ENCODE data around the gene CAMK2D.

DNA sequence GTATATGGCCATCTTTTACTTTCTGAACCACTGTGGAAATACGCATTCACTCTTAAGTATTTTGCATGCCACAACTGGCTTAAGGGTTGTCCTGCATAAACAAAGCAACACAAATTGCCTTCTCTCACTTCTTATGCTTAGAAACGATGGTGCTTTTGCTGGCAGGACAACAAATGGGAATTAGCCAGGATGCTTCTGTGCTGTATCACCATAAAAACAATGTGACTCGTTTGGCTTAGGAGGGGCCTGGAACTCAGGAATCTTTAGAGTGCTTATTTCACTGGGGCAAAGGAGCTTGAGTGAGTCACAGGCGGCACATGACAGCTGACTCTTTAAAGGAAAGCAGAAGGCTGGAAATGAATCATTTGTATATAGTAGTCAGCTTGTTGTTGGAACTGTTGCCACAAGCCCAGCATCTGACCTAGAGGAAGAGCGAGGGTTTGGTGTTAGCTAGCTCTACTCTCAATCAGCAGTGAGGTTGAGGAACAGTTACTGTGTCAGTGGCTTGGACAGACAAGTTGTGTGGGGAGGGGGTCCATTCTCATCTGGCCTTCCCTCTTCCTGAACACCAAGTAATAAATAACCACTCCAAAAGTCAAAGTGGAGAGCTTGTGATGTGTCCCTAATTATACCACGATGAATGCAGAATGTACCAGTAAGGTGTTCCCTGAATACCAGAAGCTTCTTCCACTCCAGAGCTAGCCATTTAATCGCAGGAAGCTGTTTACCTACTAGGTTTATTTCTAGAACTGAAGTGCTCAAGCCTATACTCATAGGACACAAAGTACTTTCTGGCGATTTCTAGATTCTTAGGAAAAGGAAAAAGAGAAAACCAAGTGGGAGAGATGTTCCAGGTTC, 293.1 kb downstream of the CAMK2D start:
- TF ChIP-seq CTCF (IDR thresholded peaks at IDR 0.05; ENCODE audit: borderline replicate concordance, extremely low read depth, low read length, poor library complexity, severe bottlenecking) (no peak), EZH2 (IDR thresholded peaks at IDR 0.05; ENCODE audit: borderline replicate concordance, low read depth, low read length, severe bottlenecking) (no peak)

Measured in DND-41 (cell line).